IMR-90 (cell line): Measurements from ENCODE around the gene PPM1F.

Experiments
- BHLHE40 ChIP-seq: fragments of 150-350 bp; IDR thresholded peaks from 2 replicates; pipeline ENCODE4 v1.6.1; 2016; ENCODE audit warnings: mild to moderate bottlenecking, low read depth, low read length
- CTCF ChIP-seq: conservative IDR thresholded peaks from 2 replicates; pipeline ENCODE4 v1.5.1; 2012; ENCODE audit warnings: mild to moderate bottlenecking, low read depth, low read length, improper control_type of control experiment
- FOS ChIP-seq: fragments of 150-350 bp; IDR thresholded peaks from 2 replicates; pipeline ENCODE4 v1.6.1; 2016; ENCODE audit warnings: low read depth, low read length
- POLR2A ChIP-seq: IDR thresholded peaks from 2 replicates; pipeline ENCODE4 v1.6.1; 2012; ENCODE audit warnings: mild to moderate bottlenecking, low read depth, low read length
- RCOR1 ChIP-seq: IDR thresholded peaks from 2 replicates; pipeline ENCODE4 v1.6.1; 2012; ENCODE audit warnings: mild to moderate bottlenecking, low read length, improper control_type of control experiment; ENCODE audit not compliant: insufficient replicate concordance

GRCh38 chr22:21917959-21918261 lies 34.7 kb downstream of the PPM1F start:
- no peak for TF ChIP-seq CTCF
- no peak for TF ChIP-seq POLR2A
- no peak for TF ChIP-seq BHLHE40
- TF ChIP-seq RCOR1 = no peak
- TF ChIP-seq FOS = no peak
